AG09319 (cell line): ENCODE results near the gene YWHAE.
"Not testable (repeated sequence)": the region's sequence is repeated elsewhere in the genome, so short reads cannot be mapped to it uniquely, and the experiment has no call there.

Experiments used
- DNase-seq: peaks from one replicate; pipeline ENCODE4 v3.0.0-alpha.2; 2010; ENCODE audit warnings: low read depth; ENCODE audit errors: extremely low read depth
- TF ChIP-seq, protein P1 (sequence below): IDR thresholded peaks from 2 replicates; pipeline ENCODE4 v1.5.1; 2011; ENCODE audit warnings: low read depth, mild to moderate bottlenecking, inconsistent platforms, low read length, moderate library complexity

The YWHAE gene

DNA sequence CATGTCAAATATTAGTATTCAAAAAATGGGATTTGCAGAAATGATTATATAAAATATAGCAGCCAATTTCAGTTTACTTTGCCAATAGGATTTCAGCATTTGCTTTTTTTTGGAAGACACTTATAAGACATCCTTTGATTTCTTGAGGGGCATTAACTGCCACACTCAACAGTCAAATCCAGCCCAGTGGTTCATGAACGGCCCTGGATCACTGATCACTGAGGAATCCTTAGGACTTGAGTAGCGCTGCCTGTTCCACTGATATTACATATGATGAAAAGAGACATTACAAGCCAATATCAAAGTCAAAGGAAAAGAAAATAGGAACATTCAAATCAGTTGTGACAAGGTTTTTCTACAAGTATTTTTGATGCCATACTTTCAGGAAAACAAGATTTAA lies 21.0 kb upstream of the YWHAE start:
- TF ChIP-seq, protein P1, sequence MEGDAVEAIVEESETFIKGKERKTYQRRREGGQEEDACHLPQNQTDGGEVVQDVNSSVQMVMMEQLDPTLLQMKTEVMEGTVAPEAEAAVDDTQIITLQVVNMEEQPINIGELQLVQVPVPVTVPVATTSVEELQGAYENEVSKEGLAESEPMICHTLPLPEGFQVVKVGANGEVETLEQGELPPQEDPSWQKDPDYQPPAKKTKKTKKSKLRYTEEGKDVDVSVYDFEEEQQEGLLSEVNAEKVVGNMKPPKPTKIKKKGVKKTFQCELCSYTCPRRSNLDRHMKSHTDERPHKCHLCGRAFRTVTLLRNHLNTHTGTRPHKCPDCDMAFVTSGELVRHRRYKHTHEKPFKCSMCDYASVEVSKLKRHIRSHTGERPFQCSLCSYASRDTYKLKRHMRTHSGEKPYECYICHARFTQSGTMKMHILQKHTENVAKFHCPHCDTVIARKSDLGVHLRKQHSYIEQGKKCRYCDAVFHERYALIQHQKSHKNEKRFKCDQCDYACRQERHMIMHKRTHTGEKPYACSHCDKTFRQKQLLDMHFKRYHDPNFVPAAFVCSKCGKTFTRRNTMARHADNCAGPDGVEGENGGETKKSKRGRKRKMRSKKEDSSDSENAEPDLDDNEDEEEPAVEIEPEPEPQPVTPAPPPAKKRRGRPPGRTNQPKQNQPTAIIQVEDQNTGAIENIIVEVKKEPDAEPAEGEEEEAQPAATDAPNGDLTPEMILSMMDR: no peak

GRCh38 chr17:1420163-1420562 lies 20.1 kb upstream of the YWHAE start:
- TF ChIP-seq, protein P1: no peak
- DNase-seq: no peak

More for the DNA sequence above, 21.0 kb upstream of the YWHAE start:
- DNase-seq: no peak

DNA sequence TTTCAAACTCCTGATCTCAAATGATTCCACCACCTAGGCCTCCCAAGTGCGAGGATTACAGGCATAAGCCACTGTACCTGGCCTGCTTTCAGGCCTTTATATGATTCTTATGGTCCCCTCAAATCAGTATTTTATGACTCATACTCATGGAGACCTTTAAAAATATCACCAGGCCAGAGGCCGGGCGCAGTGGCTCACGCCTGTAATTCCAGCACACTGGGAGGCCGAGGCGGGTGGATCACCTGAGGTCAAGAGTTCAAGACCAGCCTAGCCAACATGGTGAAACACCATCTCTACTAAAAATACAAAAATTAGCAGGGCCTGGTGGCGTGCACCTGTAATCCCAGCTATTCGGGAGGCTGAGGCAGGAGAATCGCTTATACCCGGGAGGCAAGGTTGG lies 18.5 kb upstream of the YWHAE start:
- not testable (repeated sequence) for DNase-seq

- no peak for DNase-seq
- TF ChIP-seq, protein P1: no peak
Measured at GRCh38 chr17:1416414-1416813, 16.4 kb upstream of the YWHAE start.

DNA sequence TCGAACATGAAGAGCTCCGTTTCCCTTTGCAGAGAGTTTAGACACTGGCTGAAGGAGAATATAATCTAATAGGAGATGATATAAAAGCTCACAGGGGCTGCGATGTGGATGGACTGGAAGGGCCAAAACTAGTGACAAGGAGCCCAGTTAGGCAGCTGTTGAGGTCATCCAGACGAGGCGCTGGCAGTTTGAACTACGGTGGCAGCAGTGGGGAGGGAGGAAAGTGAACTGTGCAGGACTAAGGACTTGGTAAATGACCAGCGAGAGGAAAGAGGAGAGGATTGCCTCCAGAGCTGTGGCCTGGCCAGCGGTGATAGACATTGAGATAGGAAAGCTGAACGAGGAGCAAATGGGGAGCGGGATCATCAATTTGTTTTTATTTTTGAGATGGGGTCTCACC lies 14.6 kb upstream of the YWHAE start:
- TF ChIP-seq, protein P1: no peak
- no peak for DNase-seq

DNA sequence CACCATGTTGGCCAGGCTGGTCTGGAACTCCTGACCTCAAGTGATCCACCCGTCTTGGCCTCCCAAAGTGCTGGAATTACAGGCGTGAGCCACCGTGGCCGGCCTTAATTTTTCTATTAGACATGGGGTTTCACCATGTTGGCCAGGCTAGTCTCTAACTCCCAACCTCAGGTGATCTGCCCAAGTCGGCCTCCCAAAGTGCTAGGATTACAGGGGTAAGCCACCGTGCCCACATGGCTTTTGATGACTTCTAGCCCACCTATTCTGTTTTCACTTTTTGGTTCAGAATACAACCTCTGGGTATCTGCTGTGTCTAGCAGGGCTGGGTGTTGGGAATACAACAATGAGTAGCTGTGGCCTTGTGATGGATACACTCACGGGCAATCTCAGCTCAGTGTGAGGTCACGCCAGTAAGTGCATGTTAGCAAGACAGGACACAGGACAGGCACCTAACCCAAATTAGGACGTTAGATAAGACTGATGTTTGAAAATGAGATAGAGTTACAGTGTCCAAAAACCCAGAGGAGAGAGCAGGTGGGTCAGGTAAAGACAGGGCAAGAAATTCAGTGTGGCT lies 14.1 kb upstream of the YWHAE start:
- TF ChIP-seq, protein P1: no peak

DNA sequence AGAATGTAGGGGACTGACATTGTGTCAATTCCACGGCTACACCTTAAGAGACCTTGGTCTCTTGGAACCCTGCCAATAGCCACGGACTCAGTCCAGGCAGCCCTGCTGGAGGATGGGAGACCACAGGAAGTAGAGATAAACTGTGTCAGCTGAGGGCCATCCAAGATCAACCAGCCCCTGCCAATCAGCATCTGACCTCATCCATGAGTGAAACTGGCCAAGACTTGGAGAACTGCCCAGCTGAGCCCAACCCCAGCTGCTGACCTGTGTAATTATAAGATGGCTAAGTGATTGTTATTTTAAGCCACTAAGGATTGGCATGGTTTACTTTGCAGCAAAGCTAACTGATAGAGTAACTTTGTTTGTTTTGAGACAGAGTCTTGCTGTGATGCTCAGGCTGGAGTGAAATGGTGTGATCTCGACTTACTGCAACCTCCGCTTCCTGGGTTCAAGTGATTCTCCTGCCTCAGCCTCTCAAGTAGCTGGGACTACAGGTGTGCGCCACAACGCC lies 13.3 kb upstream of the YWHAE start:
- TF ChIP-seq, protein P1: no peak
- peak; percentile 80 for DNase-seq

More for the DNA sequence above, 14.1 kb upstream of the YWHAE start:
- DNase-seq: no peak
